A549 treated with dexamethasone at 1 μM for 4 hours (cell line): ENCODE measurements around the gene CASS4. TPM values are rescaled to one million over a fixed set of nuclear protein-coding genes. Genes with fewer than 3 reads are reported as not detected.

Experiments used
- total RNA-seq: library from RNA; stranded (reverse); fragments of 200-300 nt; extraction: Qiagen RNA extraction; gene quantifications from 5 replicates; pipeline ENCODE4 v1.2.3, GENCODE V29; 2022

CASS4 gene, protein sequence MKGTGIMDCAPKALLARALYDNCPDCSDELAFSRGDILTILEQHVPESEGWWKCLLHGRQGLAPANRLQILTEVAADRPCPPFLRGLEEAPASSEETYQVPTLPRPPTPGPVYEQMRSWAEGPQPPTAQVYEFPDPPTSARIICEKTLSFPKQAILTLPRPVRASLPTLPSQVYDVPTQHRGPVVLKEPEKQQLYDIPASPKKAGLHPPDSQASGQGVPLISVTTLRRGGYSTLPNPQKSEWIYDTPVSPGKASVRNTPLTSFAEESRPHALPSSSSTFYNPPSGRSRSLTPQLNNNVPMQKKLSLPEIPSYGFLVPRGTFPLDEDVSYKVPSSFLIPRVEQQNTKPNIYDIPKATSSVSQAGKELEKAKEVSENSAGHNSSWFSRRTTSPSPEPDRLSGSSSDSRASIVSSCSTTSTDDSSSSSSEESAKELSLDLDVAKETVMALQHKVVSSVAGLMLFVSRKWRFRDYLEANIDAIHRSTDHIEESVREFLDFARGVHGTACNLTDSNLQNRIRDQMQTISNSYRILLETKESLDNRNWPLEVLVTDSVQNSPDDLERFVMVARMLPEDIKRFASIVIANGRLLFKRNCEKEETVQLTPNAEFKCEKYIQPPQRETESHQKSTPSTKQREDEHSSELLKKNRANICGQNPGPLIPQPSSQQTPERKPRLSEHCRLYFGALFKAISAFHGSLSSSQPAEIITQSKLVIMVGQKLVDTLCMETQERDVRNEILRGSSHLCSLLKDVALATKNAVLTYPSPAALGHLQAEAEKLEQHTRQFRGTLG
- 0.02 to 0.07 TPM (median 0.05 TPM) in 4 of 5 replicates, not detected in the other for total RNA-seq

GRCh38 chr20:56411759-56412472 is at the start of gene CASS4:
CASS4 (plus strand) TSS chr20:56412260; CDS start chr20:56412459, 199 bp downstream.

DNA sequence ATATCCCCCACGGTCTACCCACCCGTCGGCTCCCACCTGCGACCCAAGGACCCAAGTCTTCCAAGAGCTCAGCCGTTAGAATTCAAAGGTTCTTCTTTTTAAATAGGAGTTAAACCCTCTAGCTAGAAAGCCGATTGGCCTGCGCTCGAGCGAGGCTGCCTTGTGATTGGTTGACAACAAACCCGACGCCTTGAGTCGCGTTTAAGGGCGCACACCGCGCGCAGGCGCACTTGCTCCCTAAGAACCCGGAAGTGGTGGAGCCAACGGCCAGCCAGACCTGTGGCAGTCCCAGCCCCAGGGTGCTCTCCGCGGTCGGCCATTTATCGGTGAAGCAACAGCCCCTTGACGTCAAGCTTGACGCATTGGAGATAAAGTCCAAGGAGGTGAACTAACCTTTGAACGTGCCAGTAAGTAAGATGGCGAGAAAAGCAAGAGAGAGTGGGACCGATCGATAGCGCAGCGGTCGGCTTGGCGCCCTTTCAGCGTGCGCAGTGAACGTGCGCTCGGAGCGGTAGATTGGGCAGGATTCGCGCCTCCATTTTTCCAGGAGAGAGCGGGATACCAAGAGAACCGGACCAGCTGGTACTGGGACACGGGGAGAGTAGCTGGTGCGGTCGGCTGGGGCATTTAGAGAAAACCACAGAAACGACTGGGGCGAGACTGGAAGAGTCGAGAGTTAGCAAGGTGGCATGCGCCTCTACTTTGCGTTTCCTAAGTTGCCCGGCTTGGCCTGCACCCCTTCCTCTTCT is 19.8 kb upstream of the CASS4 start, which contains the start of the genes AURKA and CSTF1:
Gene AURKA (minus strand): TSS at position 84 of the 749 bp plus-strand sequence. CDS start 4,018 bp downstream, outside the sequence.
Gene CSTF1 (plus strand): TSS at position 514 of the 749 bp plus-strand sequence. CDS start 2,908 bp downstream, outside the sequence.

GRCh38 chr20:56468316-56469076 is 56.4 kb downstream of the CASS4 start, which contains the start of gene RTF2:
RTF2 (plus strand) TSS chr20:56468627; CDS start chr20:56468698, 71 bp downstream.

Other genes with a start within 250 kb of the CASS4 start
- gene MC3R, start 163.5 kb upstream of the CASS4 start, total RNA-seq: not detected in 5 replicates
- 9.8 to 13.1 TPM (median 11.7 TPM) in 5 replicates for gene FAM210B, start 53.3 kb upstream of the CASS4 start, total RNA-seq
- gene AURKA, start 20.0 kb upstream of the CASS4 start, total RNA-seq: 94.0 to 106 TPM (median 104 TPM) in 5 replicates
- 35.4 to 37.5 TPM (median 37.2 TPM) in 5 replicates for gene CSTF1, start 19.6 kb upstream of the CASS4 start, total RNA-seq
- gene RTF2, start 56.4 kb downstream of the CASS4 start, total RNA-seq: 83.1 to 93.8 TPM (median 89.0 TPM) in 5 replicates
- 0.33 to 0.65 TPM (median 0.37 TPM) in 5 replicates for gene FAM209A, start 112.5 kb downstream of the CASS4 start, total RNA-seq
- gene FAM209B, start 121.0 kb downstream of the CASS4 start, total RNA-seq: 0.17 to 0.48 TPM (median 0.28 TPM) in 5 replicates
- gene TFAP2C, start 217.0 kb downstream of the CASS4 start, total RNA-seq: 11.1 to 14.9 TPM (median 12.9 TPM) in 5 replicates